ENCODE measurements around the gene SH3D19.
"Not testable (repeated sequence)": the region's sequence is repeated elsewhere in the genome, so short reads cannot be mapped to it uniquely, and the experiment has no call there.

The SH3D19 gene

GRCh38 chr4:151099229-151099975, 226.0 kb downstream of the SH3D19 start, which contains the start of gene RPS3A:
Gene RPS3A (plus strand): TSS chr4:151099628. CDS start chr4:151099653, 25 bp downstream.
- peak; percentile 96 to 99 for DNase-seq (ENCODE audit: low read depth in 2 of 2)

GRCh38 chr4:151098979-151099228, 226.5 kb downstream of the SH3D19 start:
- DNase-seq (ENCODE audit: low read depth in 2 of 2): no peak

- no peak for DNase-seq (ENCODE audit: low read depth in 2 of 2)
Measured at GRCh38 chr4:151097759-151098158, 227.6 kb downstream of the SH3D19 start.

GRCh38 chr4:151095142-151095541, 230.3 kb downstream of the SH3D19 start:
- no peak for DNase-seq (ENCODE audit: low read depth in 2 of 2)

- DNase-seq (ENCODE audit: low read depth in 2 of 2): no peak
Measured at GRCh38 chr4:151094290-151094751, 231.1 kb downstream of the SH3D19 start.

- no peak for DNase-seq (ENCODE audit: low read depth in 2 of 2)
Measured at GRCh38 chr4:151093203-151093602, 232.2 kb downstream of the SH3D19 start.

GRCh38 chr4:151092488-151092887, 232.9 kb downstream of the SH3D19 start:
- DNase-seq (ENCODE audit: low read depth in 2 of 2): no peak

- no peak for DNase-seq (ENCODE audit: low read depth in 2 of 2)
Measured at GRCh38 chr4:151091047-151091446, 234.4 kb downstream of the SH3D19 start.

- no peak for DNase-seq (ENCODE audit: low read depth in 2 of 2)
Measured at GRCh38 chr4:151087467-151087866, 237.9 kb downstream of the SH3D19 start.

- DNase-seq (ENCODE audit: low read depth in 2 of 2): not testable (repeated sequence)
Measured at GRCh38 chr4:151077978-151078377, 247.4 kb downstream of the SH3D19 start.

- DNase-seq (ENCODE audit: low read depth in 2 of 2): no peak
Measured at GRCh38 chr4:151074416-151074916, 250.9 kb downstream of the SH3D19 start.
